Right atrium auricular region (tissue), 2 donors: ENCODE measurements around the gene SCRN2. TPM values are rescaled to one million over a fixed set of nuclear protein-coding genes. Genes with fewer than 3 reads are reported as not detected.

Experiments
- DNase-seq: peaks from one replicate; pipeline ENCODE4 v3.0.0-alpha.2; 2019; ENCODE audit warnings: low spot score
- H3K27ac ChIP-seq, 2 donors: fragments of 200-600 bp; sonication (generic); 1 replicate in 1 of 2; 2 replicates in 1 of 2; pipeline ENCODE4 v1.5.1; 2016 to 2019
- H3K27me3 ChIP-seq, 2 donors: fragments of 200-600 bp; sonication (generic); one replicate each; pipeline versions ENCODE4 v1.5.1 to v1.6.0; 2017 to 2019
- H3K36me3 ChIP-seq: fragments of 200-600 bp; sonication (generic); one replicate; pipeline ENCODE4 v1.5.1; 2016
- H3K4me1 ChIP-seq, 2 donors: fragments of 200-600 bp; sonication (generic); one replicate each; pipeline versions ENCODE4 v1.5.1 to v1.6.0; 2017 to 2019
- H3K4me3 ChIP-seq, 2 donors: fragments of 200-600 bp; sonication (generic); 1 replicate in 1 of 2; 2 replicates in 1 of 2; pipeline ENCODE4 v1.5.1; 2017 to 2019; ENCODE audit warnings: mild to moderate bottlenecking in 1 of 2, moderate library complexity in 1 of 2
- H3K9me3 ChIP-seq, 2 donors: fragments of 200-600 bp; sonication (generic); one replicate each; pipeline ENCODE4 v1.5.1; 2019
- CTCF ChIP-seq, 2 donors: fragments of 200-600 bp; sonication (generic); IDR thresholded peaks; one replicate each; pipeline ENCODE4 v1.5.1; 2019; ENCODE audit warnings: antibody characterized with exemption in 2 of 2
- total RNA-seq, 2 donors: library from RNA; depleted of rRNA; stranded (reverse); fragments of >200 nt; gene quantifications; one replicate each; pipeline ENCODE4 v1.1.0, GENCODE V29; 2016

Gene SCRN2
- total RNA-seq, 2 donors from 2014 or later = 28.5 to 37.1 TPM

- DNase-seq = no peak
- H3K4me3 ChIP-seq = no peak overlapping the region
These were observed 20.9 kb downstream of the SCRN2 start for GRCh38 chr17:47820033-47820789.

GRCh38 chr17:47819475-47819874, 21.6 kb downstream of the SCRN2 start:
- Histone ChIP-seq H3K36me3 (peaks cover 45% of the 10 kb centered on the region), H3K4me3 (no peak overlapping the region), H3K27ac (no peak overlapping the region), H3K27me3 (no peaks in the 10 kb centered on the region), H3K9me3 (no peaks in the 10 kb centered on the region), H3K4me1 (peaks cover 0 to 26% of the 10 kb centered on the region in 2 donors)
- no peak for TF ChIP-seq CTCF (IDR thresholded peaks at IDR 0.05)
- no peak for DNase-seq

More at GRCh38 chr17:47820033-47820789, 20.9 kb downstream of the SCRN2 start:
- Histone ChIP-seq H3K9me3 (no peaks in the 10 kb centered on the region), H3K27me3 (no peaks in the 10 kb centered on the region), H3K27ac (no peak overlapping the region), H3K4me1 (peaks cover 0 to 26% of the 10 kb centered on the region in 2 donors), H3K36me3 (peaks cover 46% of the 10 kb centered on the region)
- TF ChIP-seq CTCF (IDR thresholded peaks at IDR 0.05) = no peak

GRCh38 chr17:47818002-47818695, 22.9 kb downstream of the SCRN2 start:
- Histone ChIP-seq H3K27me3 (no peaks in the 10 kb centered on the region), H3K36me3 (peaks cover 38% of the 10 kb centered on the region)

GRCh38 chr17:47816947-47817346, 24.1 kb downstream of the SCRN2 start:
- peaks cover 0 to 20% of the 10 kb centered on the region in 2 donors for H3K4me1 ChIP-seq
- no peak for DNase-seq
- H3K36me3 ChIP-seq = peaks cover 41% of the 10 kb centered on the region
- no peak overlapping the region for H3K4me3 ChIP-seq
- no peak for TF ChIP-seq CTCF (IDR thresholded peaks at IDR 0.05)
- no peaks in the 10 kb centered on the region for H3K27me3 ChIP-seq
- H3K27ac ChIP-seq = no peak overlapping the region
- H3K9me3 ChIP-seq = no peaks in the 10 kb centered on the region

More at GRCh38 chr17:47818002-47818695, 22.9 kb downstream of the SCRN2 start:
- Histone ChIP-seq H3K4me3 (no peak overlapping the region), H3K9me3 (no peaks in the 10 kb centered on the region), H3K27ac (no peak overlapping the region), H3K4me1 (peaks cover 0 to 26% of the 10 kb centered on the region in 2 donors)
- TF ChIP-seq CTCF (IDR thresholded peaks at IDR 0.05) = no peak
- DNase-seq = no peak

GRCh38 chr17:47816111-47816735, 24.9 kb downstream of the SCRN2 start:
- TF ChIP-seq CTCF (IDR thresholded peaks at IDR 0.05) = no peak
- H3K4me3 ChIP-seq = no peak overlapping the region
- no peak overlapping the region for H3K27ac ChIP-seq
- peaks cover 41% of the 10 kb centered on the region for H3K36me3 ChIP-seq
- H3K9me3 ChIP-seq = no peaks in the 10 kb centered on the region
- no peak for DNase-seq
- H3K27me3 ChIP-seq = no peaks in the 10 kb centered on the region
- H3K4me1 ChIP-seq = peaks cover 0 to 15% of the 10 kb centered on the region in 2 donors
